Measurements from ENCODE around the gene UQCRC2.

- TF ChIP-seq, protein P1, sequence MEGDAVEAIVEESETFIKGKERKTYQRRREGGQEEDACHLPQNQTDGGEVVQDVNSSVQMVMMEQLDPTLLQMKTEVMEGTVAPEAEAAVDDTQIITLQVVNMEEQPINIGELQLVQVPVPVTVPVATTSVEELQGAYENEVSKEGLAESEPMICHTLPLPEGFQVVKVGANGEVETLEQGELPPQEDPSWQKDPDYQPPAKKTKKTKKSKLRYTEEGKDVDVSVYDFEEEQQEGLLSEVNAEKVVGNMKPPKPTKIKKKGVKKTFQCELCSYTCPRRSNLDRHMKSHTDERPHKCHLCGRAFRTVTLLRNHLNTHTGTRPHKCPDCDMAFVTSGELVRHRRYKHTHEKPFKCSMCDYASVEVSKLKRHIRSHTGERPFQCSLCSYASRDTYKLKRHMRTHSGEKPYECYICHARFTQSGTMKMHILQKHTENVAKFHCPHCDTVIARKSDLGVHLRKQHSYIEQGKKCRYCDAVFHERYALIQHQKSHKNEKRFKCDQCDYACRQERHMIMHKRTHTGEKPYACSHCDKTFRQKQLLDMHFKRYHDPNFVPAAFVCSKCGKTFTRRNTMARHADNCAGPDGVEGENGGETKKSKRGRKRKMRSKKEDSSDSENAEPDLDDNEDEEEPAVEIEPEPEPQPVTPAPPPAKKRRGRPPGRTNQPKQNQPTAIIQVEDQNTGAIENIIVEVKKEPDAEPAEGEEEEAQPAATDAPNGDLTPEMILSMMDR (IDR thresholded peaks at IDR 0.05; ENCODE audit: low read depth, low read length): no peak
- TF ChIP-seq EZH2phosphoT487 (IDR thresholded peaks at IDR 0.05; ENCODE audit: low read depth): no peak
Observed at GRCh38 chr16:21989133-21989532, 36.0 kb downstream of the UQCRC2 start.

All from OCI-LY3 (cell line).